Neural progenitor cell (in vitro differentiated cells): ENCODE data around the gene RAD52. TPM values are rescaled to one million over a fixed set of nuclear protein-coding genes. Genes with fewer than 3 reads are reported as not detected.

ENCODE experiments used
- DNase-seq: peaks from one replicate; pipeline ENCODE4 v3.0.0-alpha.2; 2016; ENCODE audit warnings: low spot score
- H2AFZ ChIP-seq: fragments of 200-600 bp; sonication (generic); replicated peaks from 2 replicates; pipeline ENCODE4 v1.6.1; 2016; ENCODE audit warnings: antibody characterized with exemption
- H3F3A ChIP-seq: fragments of 200-600 bp; sonication (generic); 2 replicates; pipeline ENCODE4 v1.6.1; 2016; ENCODE audit warnings: antibody characterized with exemption, low read depth
- H3K27ac ChIP-seq: fragments of 200-600 bp; sonication (generic); 2 replicates; pipeline ENCODE4 v1.5.1; 2016; ENCODE audit warnings: mild to moderate bottlenecking
- H3K27me3 ChIP-seq: fragments of 200-600 bp; sonication (generic); 2 replicates; pipeline ENCODE4 v1.6.1; 2016; ENCODE audit warnings: mild to moderate bottlenecking, moderate library complexity
- H3K36me3 ChIP-seq: fragments of 200-600 bp; sonication (generic); 2 replicates; pipeline ENCODE4 v1.5.1; 2016
- H3K4me1 ChIP-seq: fragments of 200-600 bp; sonication (generic); 2 replicates; pipeline ENCODE4 v1.6.1; 2016; ENCODE audit warnings: mixed run types
- H3K4me2 ChIP-seq: fragments of 200-600 bp; sonication (generic); 2 replicates; pipeline ENCODE4 v1.6.1; 2016
- H3K4me3 ChIP-seq: fragments of 200-600 bp; sonication (generic); 2 replicates; pipeline ENCODE4 v1.5.1; 2016
- H3K79me2 ChIP-seq: fragments of 200-600 bp; sonication (generic); 2 replicates; pipeline ENCODE4 v1.6.1; 2016; ENCODE audit warnings: low read depth
- H3K9ac ChIP-seq: fragments of 200-600 bp; sonication (generic); 2 replicates; pipeline ENCODE4 v1.6.1; 2016
- H3K9me3 ChIP-seq: fragments of 200-600 bp; sonication (generic); 2 replicates; pipeline ENCODE4 v1.5.1; 2016; ENCODE audit warnings: low read depth
- H4K20me1 ChIP-seq: fragments of 200-600 bp; sonication (generic); 2 replicates; pipeline ENCODE4 v1.6.1; 2016; ENCODE audit warnings: low read depth
- H3K27ac Mint-ChIP-seq: 3 replicates; pipeline ENCODE4 v1.8.0; 2021; ENCODE audit warnings: mixed read lengths
- H3K27me3 Mint-ChIP-seq: 2 replicates; pipeline ENCODE4 v1.8.0; 2022; ENCODE audit warnings: low read depth, mild to moderate bottlenecking, inconsistent platforms, moderate library complexity, mixed read lengths; ENCODE audit not compliant: insufficient read depth
- H3K36me3 Mint-ChIP-seq: 3 replicates; pipeline ENCODE4 v1.8.0; 2021; ENCODE audit warnings: mixed read lengths
- H3K4me1 Mint-ChIP-seq: 3 replicates; pipeline ENCODE4 v1.8.0; 2021; ENCODE audit warnings: mixed read lengths
- H3K4me3 Mint-ChIP-seq: 3 replicates; pipeline ENCODE4 v1.8.0; 2021; ENCODE audit warnings: mild to moderate bottlenecking, moderate library complexity, mixed read lengths
- H3K9me3 Mint-ChIP-seq: 3 replicates; pipeline ENCODE4 v1.8.0; 2020; ENCODE audit warnings: mixed read lengths
- CTCF ChIP-seq: fragments of 200-600 bp; sonication (generic); IDR thresholded peaks from 2 replicates; pipeline ENCODE4 v1.5.1; 2017; ENCODE audit warnings: antibody characterized with exemption, mild to moderate bottlenecking
- EZH2 ChIP-seq: fragments of 200-600 bp; sonication (generic); IDR thresholded peaks from 2 replicates; pipeline ENCODE4 v1.6.1; 2017; ENCODE audit warnings: antibody characterized with exemption, mild to moderate bottlenecking, moderate library complexity
- EZH2phosphoT487 ChIP-seq: fragments of 200-600 bp; sonication (generic); IDR thresholded peaks from 2 replicates; pipeline ENCODE4 v1.6.1; 2017; ENCODE audit warnings: antibody characterized with exemption
- total RNA-seq: library from RNA; depleted of rRNA; stranded (reverse); fragments of >200 nt; gene quantifications from 2 replicates; pipeline ENCODE4 v1.2.3, GENCODE V29; 2015; ENCODE audit warnings: low replicate concordance

The RAD52 gene
- total RNA-seq, 1 donor from 2014 or later, result 43.4 TPM

- peaks cover 6% of the 10 kb centered on the region for H4K20me1 ChIP-seq
- peaks cover 23% of the 10 kb centered on the region for H3K4me1 ChIP-seq
- H2AFZ ChIP-seq, result no peak overlapping the region
- Mint-ChIP-seq H3K27ac (no peak overlapping the region), H3K36me3 (peaks cover 4% of the 10 kb centered on the region), H3K4me1 (peaks cover 32% of the 10 kb centered on the region), H3K4me3 (peak overlapping the region; percentile 11), H3K9me3 (no peaks in the 10 kb centered on the region), H3K27me3 (peaks cover 8% of the 10 kb centered on the region)
- peaks cover 6% of the 10 kb centered on the region for H3F3A ChIP-seq
- H3K36me3 ChIP-seq, result no peaks in the 10 kb centered on the region
- H3K9me3 ChIP-seq, result no peaks in the 10 kb centered on the region
- no peak overlapping the region for H3K4me3 ChIP-seq
- H3K9ac ChIP-seq, result no peak overlapping the region
- peaks cover 24% of the 10 kb centered on the region for H3K79me2 ChIP-seq
- H3K4me2 ChIP-seq, result peak overlapping the region; percentile 84
- no peak for DNase-seq
- H3K27me3 ChIP-seq, result no peaks in the 10 kb centered on the region
- no peak overlapping the region for H3K27ac ChIP-seq
- TF ChIP-seq EZH2, result no peak
- no peak for TF ChIP-seq EZH2phosphoT487
- TF ChIP-seq CTCF, result no peak
Observed at GRCh38 chr12:988646-989045, 39.2 kb upstream of the RAD52 start.

GRCh38 chr12:981961-982360 lies 32.5 kb upstream of the RAD52 start:
- no peak overlapping the region for H3K4me3 Mint-ChIP-seq
- H3K27ac Mint-ChIP-seq, result no peak overlapping the region
- peaks cover 2% of the 10 kb centered on the region for H3K27me3 Mint-ChIP-seq
- no peaks in the 10 kb centered on the region for H3K27me3 ChIP-seq
- no peaks in the 10 kb centered on the region for H3K4me1 ChIP-seq
- H3K4me2 ChIP-seq, result no peak overlapping the region
- no peak overlapping the region for H3K4me3 ChIP-seq
- no peaks in the 10 kb centered on the region for H3K9me3 Mint-ChIP-seq
- H3K9me3 ChIP-seq, result no peaks in the 10 kb centered on the region
- no peaks in the 10 kb centered on the region for H3K4me1 Mint-ChIP-seq
- DNase-seq, result no peak
- H3K36me3 Mint-ChIP-seq, result peaks cover 9% of the 10 kb centered on the region
- TF ChIP-seq EZH2phosphoT487 (no peak), CTCF (no peak), EZH2 (no peak)
- no peaks in the 10 kb centered on the region for H3K36me3 ChIP-seq
- H3F3A ChIP-seq, result no peaks in the 10 kb centered on the region
- H3K27ac ChIP-seq, result no peak overlapping the region
- no peaks in the 10 kb centered on the region for H4K20me1 ChIP-seq
- H3K9ac ChIP-seq, result no peak overlapping the region
- H2AFZ ChIP-seq, result no peak overlapping the region
- H3K79me2 ChIP-seq, result no peaks in the 10 kb centered on the region

- no peak overlapping the region for H3K4me3 Mint-ChIP-seq
- Histone ChIP-seq H3K36me3 (no peaks in the 10 kb centered on the region), H3K4me2 (no peak overlapping the region), H3K27me3 (no peaks in the 10 kb centered on the region), H3F3A (no peaks in the 10 kb centered on the region), H4K20me1 (no peaks in the 10 kb centered on the region), H3K9ac (no peak overlapping the region), H3K4me1 (no peaks in the 10 kb centered on the region), H3K27ac (no peak overlapping the region), H2AFZ (no peak overlapping the region), H3K4me3 (no peak overlapping the region), H3K9me3 (no peaks in the 10 kb centered on the region), H3K79me2 (no peaks in the 10 kb centered on the region)
- H3K36me3 Mint-ChIP-seq, result peaks cover 6% of the 10 kb centered on the region
- TF ChIP-seq EZH2phosphoT487 (no peak), CTCF (no peak), EZH2 (no peak)
- no peak for DNase-seq
- H3K9me3 Mint-ChIP-seq, result no peaks in the 10 kb centered on the region
- no peak overlapping the region for H3K27ac Mint-ChIP-seq
- peaks cover 2% of the 10 kb centered on the region for H3K27me3 Mint-ChIP-seq
- no peaks in the 10 kb centered on the region for H3K4me1 Mint-ChIP-seq
Observed at GRCh38 chr12:981176-981828, 31.8 kb upstream of the RAD52 start.
